LNCaP clone FGC (cell line): Measurements from ENCODE around the gene COQ3.
"Not testable (repeated sequence)": the region's sequence is repeated elsewhere in the genome, so short reads cannot be mapped to it uniquely, and the experiment has no call there.

Experiments used
- DNase-seq: peaks from one replicate; pipeline ENCODE4 v3.0.0-alpha.2; 2011; ENCODE audit warnings: low read depth
- H3K4me3 ChIP-seq: 2 replicates; pipeline ENCODE4 v1.5.1; 2011; ENCODE audit warnings: mild to moderate bottlenecking, low read depth, low read length, control low read depth
- TF ChIP-seq, protein P1 (sequence below): IDR thresholded peaks from 2 replicates; pipeline ENCODE4 v1.5.1; 2012; ENCODE audit warnings: mild to moderate bottlenecking; ENCODE audit not compliant: control insufficient read depth, insufficient read depth; ENCODE audit errors: extremely low read depth

COQ3 gene

DNA sequence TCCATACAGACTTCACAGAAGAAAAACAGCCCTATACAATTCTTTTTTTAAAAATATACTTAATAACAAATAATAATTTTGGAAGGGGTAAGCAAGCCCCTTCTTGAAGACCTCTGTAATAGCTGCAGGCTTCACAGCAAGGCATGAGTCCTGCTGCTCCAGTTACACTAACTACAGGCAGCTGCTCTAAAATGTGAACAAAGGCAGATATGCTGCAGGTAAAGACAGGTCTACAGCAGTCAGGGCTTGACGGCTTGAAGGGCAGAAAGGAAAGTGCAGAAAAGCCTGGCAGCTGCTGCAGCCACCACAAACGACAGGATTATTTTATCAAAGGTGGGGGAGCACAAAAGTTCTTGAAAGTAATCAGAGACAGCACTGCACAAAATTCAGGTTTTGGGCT is 55.8 kb downstream of the COQ3 start:
- no peak for DNase-seq
- H3K4me3 ChIP-seq: no peak overlapping the region
- TF ChIP-seq, protein P1, sequence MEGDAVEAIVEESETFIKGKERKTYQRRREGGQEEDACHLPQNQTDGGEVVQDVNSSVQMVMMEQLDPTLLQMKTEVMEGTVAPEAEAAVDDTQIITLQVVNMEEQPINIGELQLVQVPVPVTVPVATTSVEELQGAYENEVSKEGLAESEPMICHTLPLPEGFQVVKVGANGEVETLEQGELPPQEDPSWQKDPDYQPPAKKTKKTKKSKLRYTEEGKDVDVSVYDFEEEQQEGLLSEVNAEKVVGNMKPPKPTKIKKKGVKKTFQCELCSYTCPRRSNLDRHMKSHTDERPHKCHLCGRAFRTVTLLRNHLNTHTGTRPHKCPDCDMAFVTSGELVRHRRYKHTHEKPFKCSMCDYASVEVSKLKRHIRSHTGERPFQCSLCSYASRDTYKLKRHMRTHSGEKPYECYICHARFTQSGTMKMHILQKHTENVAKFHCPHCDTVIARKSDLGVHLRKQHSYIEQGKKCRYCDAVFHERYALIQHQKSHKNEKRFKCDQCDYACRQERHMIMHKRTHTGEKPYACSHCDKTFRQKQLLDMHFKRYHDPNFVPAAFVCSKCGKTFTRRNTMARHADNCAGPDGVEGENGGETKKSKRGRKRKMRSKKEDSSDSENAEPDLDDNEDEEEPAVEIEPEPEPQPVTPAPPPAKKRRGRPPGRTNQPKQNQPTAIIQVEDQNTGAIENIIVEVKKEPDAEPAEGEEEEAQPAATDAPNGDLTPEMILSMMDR: no peak

GRCh38 chr6:99335298-99335697 is 58.7 kb downstream of the COQ3 start:
- DNase-seq: peak; percentile 1
- H3K4me3 ChIP-seq: not testable (repeated sequence)

GRCh38 chr6:99334526-99335127 is 59.4 kb downstream of the COQ3 start:
- TF ChIP-seq, protein P1: peak; percentile 68
- DNase-seq: peak; percentile 40
- H3K4me3 ChIP-seq: no peak overlapping the region

GRCh38 chr6:99333068-99333467 is 60.9 kb downstream of the COQ3 start:
- H3K4me3 ChIP-seq: no peak overlapping the region
- TF ChIP-seq, protein P1: no peak
- DNase-seq: no peak

DNA sequence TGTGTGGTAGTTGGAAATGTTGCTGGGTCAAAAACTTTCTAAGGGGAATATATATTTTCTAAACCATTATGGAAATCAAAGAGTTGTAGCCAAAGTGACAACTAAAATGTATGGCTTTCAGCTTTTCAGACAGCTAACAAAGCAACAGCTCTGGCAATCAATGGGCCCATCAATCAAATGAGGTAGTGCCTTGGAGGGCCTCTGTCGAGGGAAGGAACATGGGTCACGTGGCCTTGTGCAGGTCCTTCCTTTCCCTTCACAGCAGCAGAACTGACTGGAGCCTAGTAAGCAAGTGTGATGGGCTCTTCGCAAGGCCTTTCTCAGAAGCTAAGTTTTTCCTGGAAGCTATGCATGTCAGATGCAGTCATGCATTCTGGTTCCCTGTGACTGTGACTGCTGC is 62.5 kb downstream of the COQ3 start:
- no peak overlapping the region for H3K4me3 ChIP-seq
- TF ChIP-seq, protein P1: no peak
- DNase-seq: no peak

DNA sequence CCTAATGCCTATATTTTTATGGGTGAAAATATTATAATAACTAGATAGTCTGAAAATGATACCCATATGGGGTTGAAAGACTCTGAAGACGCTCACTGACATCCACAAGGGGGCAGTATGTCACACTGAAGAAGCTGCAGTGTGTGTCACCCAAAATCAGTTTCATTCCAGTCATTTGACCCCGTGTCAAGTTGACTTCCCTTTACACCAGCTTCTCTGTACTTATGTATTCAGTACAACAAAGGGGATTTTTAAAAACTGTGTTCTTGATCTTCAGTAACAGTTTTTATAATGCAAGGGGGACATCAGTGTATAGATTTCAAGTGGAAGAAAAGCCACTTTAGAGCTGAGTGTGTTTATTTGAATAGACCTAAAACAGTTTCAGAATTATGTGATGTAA is 63.8 kb downstream of the COQ3 start:
- no peak overlapping the region for H3K4me3 ChIP-seq
- no peak for DNase-seq
- TF ChIP-seq, protein P1: peak; percentile 71

GRCh38 chr6:99324996-99325395 is 69.0 kb downstream of the COQ3 start:
- H3K4me3 ChIP-seq: no peak overlapping the region
- DNase-seq: no peak
- TF ChIP-seq, protein P1: no peak
